Neural cell (in vitro differentiated cells): ENCODE data around the gene INMT. TPM values are rescaled to one million over a fixed set of nuclear protein-coding genes. Genes with fewer than 3 reads are reported as not detected.

ENCODE experiments used
- H2AFZ ChIP-seq: fragments of 200-600, 300-800 bp; sonication (generic), shearing (Covaris generic); 2 replicates; pipeline ENCODE4 v1.6.0; 2014; ENCODE audit warnings: low read depth, mild to moderate bottlenecking, antibody characterized with exemption, low read length, moderate library complexity
- H3F3A ChIP-seq: fragments of 200-600 bp; shearing (Covaris generic); 2 replicates; pipeline ENCODE4 v1.6.1; 2016; ENCODE audit warnings: mild to moderate bottlenecking, moderate library complexity, mixed read lengths, antibody characterized with exemption, low read length; ENCODE audit not compliant: insufficient read depth, poor library complexity, severe bottlenecking
- H3K27ac ChIP-seq: fragments of 200-600, 300-800 bp; sonication (generic), shearing (Covaris generic); 2 replicates; pipeline ENCODE4 v1.5.1; 2014; ENCODE audit warnings: mild to moderate bottlenecking, low read length, moderate library complexity
- H3K27me3 ChIP-seq: fragments of 300-800, 200-600 bp; sonication (generic), shearing (Covaris generic); 2 replicates; pipeline ENCODE4 v1.6.0; 2014; ENCODE audit warnings: mild to moderate bottlenecking, low read depth, low read length, moderate library complexity; ENCODE audit not compliant: insufficient read depth
- H3K36me3 ChIP-seq: fragments of 300-800, 200-600 bp; sonication (generic), shearing (Covaris generic); 2 replicates; pipeline ENCODE4 v1.5.1; 2014; ENCODE audit warnings: mild to moderate bottlenecking, antibody characterized with exemption, low read length, moderate library complexity; ENCODE audit not compliant: insufficient read depth
- H3K4me2 ChIP-seq: fragments of 300-800, 200-600 bp; sonication (generic), shearing (Covaris generic); 2 replicates; pipeline ENCODE4 v1.6.0; 2014; ENCODE audit warnings: mild to moderate bottlenecking, low read length
- H3K4me3 ChIP-seq: fragments of 300-800, 200-600 bp; sonication (generic), shearing (Covaris generic); 2 replicates; pipeline ENCODE4 v1.5.1; 2014; ENCODE audit warnings: mild to moderate bottlenecking, low read length, moderate library complexity
- H3K79me2 ChIP-seq: fragments of 200-600 bp; shearing (Covaris generic); replicated peaks from 2 replicates; pipeline ENCODE4 v1.6.0; 2014; ENCODE audit warnings: mild to moderate bottlenecking, low read length, moderate library complexity; ENCODE audit not compliant: insufficient read depth
- H3K9ac ChIP-seq: fragments of 300-800, 200-600 bp; sonication (generic), shearing (Covaris generic); 2 replicates; pipeline ENCODE4 v1.6.1; 2016; ENCODE audit warnings: mild to moderate bottlenecking, low read length, mixed read lengths
- H3K9me2 ChIP-seq: fragments of 200-600 bp; shearing (Covaris generic); 2 replicates; pipeline ENCODE4 v1.6.1; 2016; ENCODE audit warnings: mild to moderate bottlenecking, low read length, mixed read lengths; ENCODE audit not compliant: insufficient read depth
- H3K9me3 ChIP-seq: fragments of 200-600, 300-800 bp; sonication (generic), shearing (Covaris generic); 2 replicates; pipeline ENCODE4 v1.6.1; 2016; ENCODE audit warnings: mild to moderate bottlenecking, mixed run types, low read length, moderate library complexity, mixed read lengths
- H4K20me1 ChIP-seq: fragments of 200-600 bp; shearing (Covaris generic); 2 replicates; pipeline ENCODE4 v1.6.1; 2016; ENCODE audit warnings: mild to moderate bottlenecking, mixed run types; ENCODE audit not compliant: insufficient read depth
- CTCF ChIP-seq: fragments of 450-650 bp; IDR thresholded peaks from 2 replicates; pipeline ENCODE4 v1.5.1; 2014; ENCODE audit warnings: antibody characterized with exemption, mild to moderate bottlenecking, moderate library complexity; ENCODE audit not compliant: poor library complexity, severe bottlenecking
- EP300 ChIP-seq: fragments of 450-650 bp; conservative IDR thresholded peaks from 2 replicates; pipeline ENCODE4 v1.6.1; 2014; ENCODE audit warnings: antibody characterized with exemption, mild to moderate bottlenecking, moderate library complexity; ENCODE audit not compliant: poor library complexity, severe bottlenecking
- EZH2 ChIP-seq: fragments of 200-600, 300-800 bp; shearing (Covaris generic), sonication (generic); IDR thresholded peaks from 2 replicates; pipeline ENCODE4 v1.6.1; 2014; ENCODE audit warnings: antibody characterized with exemption, low read length, borderline replicate concordance, mild to moderate bottlenecking; ENCODE audit not compliant: insufficient read depth, poor library complexity, severe bottlenecking
- MXI1 ChIP-seq: fragments of 450-650 bp; conservative IDR thresholded peaks from 2 replicates; pipeline ENCODE4 v1.6.1; 2014; ENCODE audit warnings: antibody characterized with exemption, mild to moderate bottlenecking; ENCODE audit not compliant: poor library complexity, severe bottlenecking
- POLR2AphosphoS5 ChIP-seq: IDR thresholded peaks from 2 replicates; pipeline ENCODE4 v1.6.1; 2012
- RAD21 ChIP-seq: fragments of 450-650 bp; conservative IDR thresholded peaks from 2 replicates; pipeline ENCODE4 v1.6.1; 2014; ENCODE audit warnings: antibody characterized with exemption, mild to moderate bottlenecking, moderate library complexity
- REST ChIP-seq: IDR thresholded peaks from 2 replicates; pipeline ENCODE4 v1.6.1; 2012; ENCODE audit warnings: borderline replicate concordance
- SMC3 ChIP-seq: fragments of 450-650 bp; conservative IDR thresholded peaks from 2 replicates; pipeline ENCODE4 v1.6.1; 2014; ENCODE audit warnings: antibody characterized with exemption, mild to moderate bottlenecking, moderate library complexity; ENCODE audit not compliant: poor library complexity
- TAF1 ChIP-seq: IDR thresholded peaks from 2 replicates; pipeline ENCODE4 v1.6.1; 2012; ENCODE audit warnings: low read depth
- polyA plus RNA-seq: library from polyadenylated mRNA; depleted of rRNA; stranded (reverse); fragments of >200 nt; gene quantifications from 2 replicates; pipeline ENCODE4 v1.2.3, GENCODE V29; 2014

INMT gene
- polyA plus RNA-seq, 1 donor from 2014 or later, result 0.66 TPM

GRCh38 chr7:30788640-30789333 is 36.9 kb downstream of the INMT start:
- Histone ChIP-seq H3K4me2 (no peak overlapping the region), H3K4me3 (no peak overlapping the region), H4K20me1 (no peaks in the 10 kb centered on the region), H3K9me2 (no peaks in the 10 kb centered on the region), H3K36me3 (no peaks in the 10 kb centered on the region), H3K27ac (no peak overlapping the region), H3K79me2 (no peaks in the 10 kb centered on the region), H3K27me3 (no peaks in the 10 kb centered on the region), H3K9ac (no peak overlapping the region), H3K9me3 (no peaks in the 10 kb centered on the region), H3F3A (no peaks in the 10 kb centered on the region), H2AFZ (no peak overlapping the region)
- no peak for TF ChIP-seq POLR2AphosphoS5
- TF ChIP-seq MXI1, result no peak
- TF ChIP-seq SMC3, result no peak
- no peak for TF ChIP-seq EZH2
- TF ChIP-seq REST, result no peak
- TF ChIP-seq EP300, result no peak
- TF ChIP-seq TAF1, result no peak
- no peak for TF ChIP-seq CTCF
- no peak for TF ChIP-seq RAD21

- Histone ChIP-seq H3K9ac (no peak overlapping the region), H3K9me3 (no peaks in the 10 kb centered on the region), H4K20me1 (no peaks in the 10 kb centered on the region), H3K4me2 (no peak overlapping the region), H3K27me3 (no peaks in the 10 kb centered on the region), H3K79me2 (no peaks in the 10 kb centered on the region), H3K9me2 (no peaks in the 10 kb centered on the region), H2AFZ (no peak overlapping the region), H3K4me3 (no peak overlapping the region), H3F3A (no peaks in the 10 kb centered on the region), H3K36me3 (no peaks in the 10 kb centered on the region), H3K27ac (no peak overlapping the region)
- TF ChIP-seq TAF1 (no peak), CTCF (no peak), POLR2AphosphoS5 (no peak), MXI1 (no peak), EZH2 (no peak), REST (no peak), SMC3 (no peak), EP300 (no peak), RAD21 (no peak)
These were observed 37.4 kb downstream of the INMT start for GRCh38 chr7:30789334-30789711.
